Liver (tissue), 3 donors: Measurements from ENCODE around the gene WNK1.

ENCODE experiments used
- EGR1 ChIP-seq, 2 donors: IDR thresholded peaks; 2 replicates each; pipeline ENCODE4 v1.6.1; 2016 to 2018; ENCODE audit warnings: antibody characterized with exemption in 2 of 2, low read depth in 2 of 2
- JUND ChIP-seq, 2 donors: IDR thresholded peaks; 2 replicates each; pipeline ENCODE4 v1.6.1; 2016; ENCODE audit warnings: antibody characterized with exemption in 2 of 2
- RAD21 ChIP-seq, 2 donors: IDR thresholded peaks; 2 replicates each; pipeline ENCODE4 v1.6.1; 2016; ENCODE audit warnings: antibody characterized with exemption in 2 of 2, mild to moderate bottlenecking in 2 of 2
- RXRA ChIP-seq, 2 donors: IDR thresholded peaks; 2 replicates each; pipeline ENCODE4 v1.6.1; 2017 to 2018; ENCODE audit warnings: antibody characterized with exemption in 2 of 2, mild to moderate bottlenecking in 1 of 2
- SP1 ChIP-seq: IDR thresholded peaks from 2 replicates; pipeline ENCODE4 v1.6.1; 2018; ENCODE audit warnings: antibody characterized with exemption, mild to moderate bottlenecking
- TAF1 ChIP-seq: conservative IDR thresholded peaks from 2 replicates; pipeline ENCODE4 v1.6.1; 2016; ENCODE audit warnings: antibody characterized with exemption, mild to moderate bottlenecking
- YY1 ChIP-seq: IDR thresholded peaks from 2 replicates; pipeline ENCODE4 v1.6.1; 2016; ENCODE audit warnings: antibody characterized with exemption, mild to moderate bottlenecking
- TF ChIP-seq, protein P1 (sequence below): fragments of 150-350 bp; IDR thresholded peaks from 2 replicates; pipeline ENCODE4 v1.5.1; 2017; ENCODE audit warnings: improper control_type of control experiment, low read depth, low read length; ENCODE audit not compliant: missing input control
- TF ChIP-seq, protein P2 (sequence below): IDR thresholded peaks from 2 replicates; pipeline ENCODE4 v1.6.1; 2016; ENCODE audit warnings: antibody characterized with exemption
- TF ChIP-seq, protein P3 (sequence below): IDR thresholded peaks from 2 replicates; pipeline ENCODE4 v1.6.1; 2016; ENCODE audit warnings: antibody characterized with exemption
- TF ChIP-seq, protein P4 (sequence below): IDR thresholded peaks from 2 replicates; pipeline ENCODE4 v1.6.1; 2016; ENCODE audit warnings: antibody characterized with exemption
- TF ChIP-seq, protein P5 (sequence below): IDR thresholded peaks from 2 replicates; pipeline ENCODE4 v1.6.1; 2016; ENCODE audit warnings: antibody characterized with exemption, mild to moderate bottlenecking
- donor health status: healthy.
- donor health status: healthy.

DNA sequence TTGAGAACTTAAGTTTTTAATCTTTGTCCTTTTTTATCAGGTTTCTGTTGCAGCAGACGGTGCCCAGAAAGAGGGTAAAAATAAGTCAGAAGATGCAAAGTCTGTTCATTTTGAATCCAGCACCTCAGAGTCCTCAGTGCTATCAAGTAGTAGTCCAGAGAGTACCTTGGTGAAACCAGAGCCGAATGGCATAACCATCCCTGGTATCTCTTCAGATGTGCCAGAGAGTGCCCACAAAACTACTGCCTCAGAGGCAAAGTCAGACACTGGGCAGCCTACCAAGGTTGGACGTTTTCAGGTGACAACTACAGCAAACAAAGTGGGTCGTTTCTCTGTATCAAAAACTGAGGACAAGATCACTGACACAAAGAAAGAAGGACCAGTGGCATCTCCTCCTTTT lies 143.7 kb downstream of the WNK1 start:
- TF ChIP-seq RXRA (IDR thresholded peaks at IDR 0.05) = no peak
- TF ChIP-seq, protein P1, sequence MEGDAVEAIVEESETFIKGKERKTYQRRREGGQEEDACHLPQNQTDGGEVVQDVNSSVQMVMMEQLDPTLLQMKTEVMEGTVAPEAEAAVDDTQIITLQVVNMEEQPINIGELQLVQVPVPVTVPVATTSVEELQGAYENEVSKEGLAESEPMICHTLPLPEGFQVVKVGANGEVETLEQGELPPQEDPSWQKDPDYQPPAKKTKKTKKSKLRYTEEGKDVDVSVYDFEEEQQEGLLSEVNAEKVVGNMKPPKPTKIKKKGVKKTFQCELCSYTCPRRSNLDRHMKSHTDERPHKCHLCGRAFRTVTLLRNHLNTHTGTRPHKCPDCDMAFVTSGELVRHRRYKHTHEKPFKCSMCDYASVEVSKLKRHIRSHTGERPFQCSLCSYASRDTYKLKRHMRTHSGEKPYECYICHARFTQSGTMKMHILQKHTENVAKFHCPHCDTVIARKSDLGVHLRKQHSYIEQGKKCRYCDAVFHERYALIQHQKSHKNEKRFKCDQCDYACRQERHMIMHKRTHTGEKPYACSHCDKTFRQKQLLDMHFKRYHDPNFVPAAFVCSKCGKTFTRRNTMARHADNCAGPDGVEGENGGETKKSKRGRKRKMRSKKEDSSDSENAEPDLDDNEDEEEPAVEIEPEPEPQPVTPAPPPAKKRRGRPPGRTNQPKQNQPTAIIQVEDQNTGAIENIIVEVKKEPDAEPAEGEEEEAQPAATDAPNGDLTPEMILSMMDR = no peak
- TF ChIP-seq, protein P2, sequence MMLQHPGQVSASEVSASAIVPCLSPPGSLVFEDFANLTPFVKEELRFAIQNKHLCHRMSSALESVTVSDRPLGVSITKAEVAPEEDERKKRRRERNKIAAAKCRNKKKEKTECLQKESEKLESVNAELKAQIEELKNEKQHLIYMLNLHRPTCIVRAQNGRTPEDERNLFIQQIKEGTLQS = no peak
- TF ChIP-seq, protein P3, sequence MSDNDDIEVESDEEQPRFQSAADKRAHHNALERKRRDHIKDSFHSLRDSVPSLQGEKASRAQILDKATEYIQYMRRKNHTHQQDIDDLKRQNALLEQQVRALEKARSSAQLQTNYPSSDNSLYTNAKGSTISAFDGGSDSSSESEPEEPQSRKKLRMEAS = no peak
- no peak for TF ChIP-seq YY1
- no peak for TF ChIP-seq TAF1
- no peak for TF ChIP-seq RAD21 (IDR thresholded peaks at IDR 0.05)
- no peak for TF ChIP-seq SP1
- TF ChIP-seq, protein P4, sequence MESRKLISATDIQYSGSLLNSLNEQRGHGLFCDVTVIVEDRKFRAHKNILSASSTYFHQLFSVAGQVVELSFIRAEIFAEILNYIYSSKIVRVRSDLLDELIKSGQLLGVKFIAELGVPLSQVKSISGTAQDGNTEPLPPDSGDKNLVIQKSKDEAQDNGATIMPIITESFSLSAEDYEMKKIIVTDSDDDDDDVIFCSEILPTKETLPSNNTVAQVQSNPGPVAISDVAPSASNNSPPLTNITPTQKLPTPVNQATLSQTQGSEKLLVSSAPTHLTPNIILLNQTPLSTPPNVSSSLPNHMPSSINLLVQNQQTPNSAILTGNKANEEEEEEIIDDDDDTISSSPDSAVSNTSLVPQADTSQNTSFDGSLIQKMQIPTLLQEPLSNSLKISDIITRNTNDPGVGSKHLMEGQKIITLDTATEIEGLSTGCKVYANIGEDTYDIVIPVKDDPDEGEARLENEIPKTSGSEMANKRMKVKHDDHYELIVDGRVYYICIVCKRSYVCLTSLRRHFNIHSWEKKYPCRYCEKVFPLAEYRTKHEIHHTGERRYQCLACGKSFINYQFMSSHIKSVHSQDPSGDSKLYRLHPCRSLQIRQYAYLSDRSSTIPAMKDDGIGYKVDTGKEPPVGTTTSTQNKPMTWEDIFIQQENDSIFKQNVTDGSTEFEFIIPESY = no peak
- TF ChIP-seq JUND (IDR thresholded peaks at IDR 0.05) = no peak
- TF ChIP-seq, protein P5, sequence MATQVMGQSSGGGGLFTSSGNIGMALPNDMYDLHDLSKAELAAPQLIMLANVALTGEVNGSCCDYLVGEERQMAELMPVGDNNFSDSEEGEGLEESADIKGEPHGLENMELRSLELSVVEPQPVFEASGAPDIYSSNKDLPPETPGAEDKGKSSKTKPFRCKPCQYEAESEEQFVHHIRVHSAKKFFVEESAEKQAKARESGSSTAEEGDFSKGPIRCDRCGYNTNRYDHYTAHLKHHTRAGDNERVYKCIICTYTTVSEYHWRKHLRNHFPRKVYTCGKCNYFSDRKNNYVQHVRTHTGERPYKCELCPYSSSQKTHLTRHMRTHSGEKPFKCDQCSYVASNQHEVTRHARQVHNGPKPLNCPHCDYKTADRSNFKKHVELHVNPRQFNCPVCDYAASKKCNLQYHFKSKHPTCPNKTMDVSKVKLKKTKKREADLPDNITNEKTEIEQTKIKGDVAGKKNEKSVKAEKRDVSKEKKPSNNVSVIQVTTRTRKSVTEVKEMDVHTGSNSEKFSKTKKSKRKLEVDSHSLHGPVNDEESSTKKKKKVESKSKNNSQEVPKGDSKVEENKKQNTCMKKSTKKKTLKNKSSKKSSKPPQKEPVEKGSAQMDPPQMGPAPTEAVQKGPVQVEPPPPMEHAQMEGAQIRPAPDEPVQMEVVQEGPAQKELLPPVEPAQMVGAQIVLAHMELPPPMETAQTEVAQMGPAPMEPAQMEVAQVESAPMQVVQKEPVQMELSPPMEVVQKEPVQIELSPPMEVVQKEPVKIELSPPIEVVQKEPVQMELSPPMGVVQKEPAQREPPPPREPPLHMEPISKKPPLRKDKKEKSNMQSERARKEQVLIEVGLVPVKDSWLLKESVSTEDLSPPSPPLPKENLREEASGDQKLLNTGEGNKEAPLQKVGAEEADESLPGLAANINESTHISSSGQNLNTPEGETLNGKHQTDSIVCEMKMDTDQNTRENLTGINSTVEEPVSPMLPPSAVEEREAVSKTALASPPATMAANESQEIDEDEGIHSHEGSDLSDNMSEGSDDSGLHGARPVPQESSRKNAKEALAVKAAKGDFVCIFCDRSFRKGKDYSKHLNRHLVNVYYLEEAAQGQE = no peak
- no peak for TF ChIP-seq EGR1 (IDR thresholded peaks at IDR 0.05; ENCODE audit: low read depth in 2 of 2)
